ENCODE measurements around the gene ANKS6.

The ANKS6 gene

DNA sequence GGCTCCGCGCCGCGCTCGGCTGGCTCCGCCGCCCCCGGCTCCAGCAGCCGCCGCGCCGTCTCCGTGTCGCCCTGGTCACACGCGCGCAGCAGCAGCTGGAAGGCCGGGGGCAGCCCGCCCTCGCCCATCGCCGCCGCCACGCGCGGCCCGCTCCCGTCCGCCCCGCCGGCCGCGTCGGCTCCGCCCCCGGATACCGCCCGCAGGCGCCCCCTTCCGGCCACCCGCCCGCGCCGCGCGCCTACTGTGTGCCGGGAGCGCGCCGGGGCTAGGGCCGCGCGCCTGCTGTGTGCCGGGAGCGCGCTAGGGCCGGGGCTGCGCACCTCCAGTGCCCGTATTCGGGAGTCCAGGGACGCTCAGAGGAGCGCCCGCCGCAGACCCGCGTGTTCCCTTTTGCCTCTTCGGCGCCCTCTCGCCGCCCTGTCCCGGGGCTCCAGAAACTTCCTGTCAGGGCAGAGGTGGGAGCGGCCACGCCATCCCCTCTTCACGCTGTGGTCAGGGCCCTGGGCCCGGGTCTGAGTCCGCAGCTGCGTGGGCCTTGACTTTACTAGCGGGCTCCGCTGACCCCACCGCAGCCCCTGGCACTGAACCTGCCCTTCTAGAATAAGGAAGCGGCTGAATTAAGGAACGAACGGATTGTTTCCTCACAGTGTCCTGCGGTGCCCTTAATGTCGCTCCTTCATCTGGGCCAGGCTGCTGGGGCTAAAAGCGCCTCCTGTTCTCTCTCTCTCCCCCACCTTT, at the start of gene ANKS6:
ANKS6 (minus strand) TSS at position 192 of the 738 bp plus-strand sequence; CDS start at position 128, 64 bp downstream.
- Histone ChIP-seq H3K4me3 (ENCODE audit: low read length, poor library complexity, severe bottlenecking) (peak within 1 kb of the TSS; percentile 71), H2AFZ (ENCODE audit: low read length) (peak within 1 kb of the TSS; percentile 97)
- no peak for TF ChIP-seq EZH2phosphoT487 (IDR thresholded peaks at IDR 0.05; ENCODE audit: borderline replicate concordance)
- TF ChIP-seq, protein P1, sequence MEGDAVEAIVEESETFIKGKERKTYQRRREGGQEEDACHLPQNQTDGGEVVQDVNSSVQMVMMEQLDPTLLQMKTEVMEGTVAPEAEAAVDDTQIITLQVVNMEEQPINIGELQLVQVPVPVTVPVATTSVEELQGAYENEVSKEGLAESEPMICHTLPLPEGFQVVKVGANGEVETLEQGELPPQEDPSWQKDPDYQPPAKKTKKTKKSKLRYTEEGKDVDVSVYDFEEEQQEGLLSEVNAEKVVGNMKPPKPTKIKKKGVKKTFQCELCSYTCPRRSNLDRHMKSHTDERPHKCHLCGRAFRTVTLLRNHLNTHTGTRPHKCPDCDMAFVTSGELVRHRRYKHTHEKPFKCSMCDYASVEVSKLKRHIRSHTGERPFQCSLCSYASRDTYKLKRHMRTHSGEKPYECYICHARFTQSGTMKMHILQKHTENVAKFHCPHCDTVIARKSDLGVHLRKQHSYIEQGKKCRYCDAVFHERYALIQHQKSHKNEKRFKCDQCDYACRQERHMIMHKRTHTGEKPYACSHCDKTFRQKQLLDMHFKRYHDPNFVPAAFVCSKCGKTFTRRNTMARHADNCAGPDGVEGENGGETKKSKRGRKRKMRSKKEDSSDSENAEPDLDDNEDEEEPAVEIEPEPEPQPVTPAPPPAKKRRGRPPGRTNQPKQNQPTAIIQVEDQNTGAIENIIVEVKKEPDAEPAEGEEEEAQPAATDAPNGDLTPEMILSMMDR (conservative IDR thresholded peaks at IDR 0.05; ENCODE audit: low read length): no peak

DNA sequence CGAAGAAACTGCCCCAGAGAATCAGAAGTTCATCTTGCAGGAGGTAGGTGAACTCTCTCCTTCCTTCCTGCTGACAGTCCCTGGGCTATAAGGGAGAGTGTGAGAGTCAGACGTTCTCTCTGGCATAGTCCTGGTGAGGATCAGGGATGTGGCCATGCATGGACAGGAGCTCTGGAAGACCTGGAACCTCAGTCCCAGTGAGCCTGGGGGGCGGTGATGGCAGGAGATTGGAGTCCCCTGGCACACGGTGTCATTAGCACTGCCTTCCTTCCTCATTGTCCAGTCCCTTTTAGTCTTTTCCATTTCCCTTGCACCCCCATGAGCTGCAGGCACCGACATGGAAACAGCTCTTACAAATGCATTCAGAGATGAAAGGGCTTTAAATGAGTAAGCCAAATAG, 49.7 kb upstream of the ANKS6 start:
- Histone ChIP-seq H3K79me2 (ENCODE audit: insufficient read depth, low read length) (no peaks in the 10 kb centered on the region), H3K9ac (ENCODE audit: low read depth, low read length, poor library complexity, severe bottlenecking) (no peak overlapping the region), H3K27me3 (ENCODE audit: insufficient read depth, low read length, poor library complexity, severe bottlenecking) (no peaks in the 10 kb centered on the region), H3K9me3 (ENCODE audit: insufficient read depth, low read depth, low read length) (no peaks in the 10 kb centered on the region), H3F3A (ENCODE audit: low read depth) (no peaks in the 10 kb centered on the region), H4K20me1 (ENCODE audit: insufficient read depth, low read length, poor library complexity, severe bottlenecking) (no peaks in the 10 kb centered on the region), H3K36me3 (ENCODE audit: insufficient read depth, low read length) (no peaks in the 10 kb centered on the region), H3K4me2 (ENCODE audit: low read depth, low read length, poor library complexity, severe bottlenecking) (no peak overlapping the region), H3K4me1 (ENCODE audit: insufficient read depth, low read length, poor library complexity, severe bottlenecking) (no peaks in the 10 kb centered on the region), H3K4me3 (ENCODE audit: low read length, poor library complexity, severe bottlenecking) (no peak overlapping the region), H3K9me2 (replicated peaks; ENCODE audit: low read depth, low read length) (no peaks in the 10 kb centered on the region), H2AFZ (ENCODE audit: low read length) (no peak overlapping the region)
- TF ChIP-seq, protein P1 (conservative IDR thresholded peaks at IDR 0.05; ENCODE audit: low read length): no peak
- TF ChIP-seq EZH2phosphoT487 (IDR thresholded peaks at IDR 0.05; ENCODE audit: borderline replicate concordance): no peak

More for the DNA sequence above, at the start of gene ANKS6:
- peak within 1 kb of the TSS; percentile 76 for H3K4me2 ChIP-seq (ENCODE audit: low read depth, low read length, poor library complexity, severe bottlenecking)
- H3F3A ChIP-seq (ENCODE audit: low read depth): no peaks in the 10 kb centered on the region
- H3K9me3 ChIP-seq (ENCODE audit: insufficient read depth, low read depth, low read length): no peaks in the 10 kb centered on the region
- H3K79me2 ChIP-seq (ENCODE audit: insufficient read depth, low read length): no peaks in the 10 kb centered on the region
- H3K36me3 ChIP-seq (ENCODE audit: insufficient read depth, low read length): no peaks in the 10 kb centered on the region
- H4K20me1 ChIP-seq (ENCODE audit: insufficient read depth, low read length, poor library complexity, severe bottlenecking): no peaks in the 10 kb centered on the region
- H3K9ac ChIP-seq (ENCODE audit: low read depth, low read length, poor library complexity, severe bottlenecking): peak within 1 kb of the TSS; percentile 64
- no peaks in the 10 kb centered on the region for H3K4me1 ChIP-seq (ENCODE audit: insufficient read depth, low read length, poor library complexity, severe bottlenecking)
- H3K9me2 ChIP-seq (replicated peaks; ENCODE audit: low read depth, low read length): no peaks in the 10 kb centered on the region
- no peaks in the 10 kb centered on the region for H3K27me3 ChIP-seq (ENCODE audit: insufficient read depth, low read length, poor library complexity, severe bottlenecking)

DNA sequence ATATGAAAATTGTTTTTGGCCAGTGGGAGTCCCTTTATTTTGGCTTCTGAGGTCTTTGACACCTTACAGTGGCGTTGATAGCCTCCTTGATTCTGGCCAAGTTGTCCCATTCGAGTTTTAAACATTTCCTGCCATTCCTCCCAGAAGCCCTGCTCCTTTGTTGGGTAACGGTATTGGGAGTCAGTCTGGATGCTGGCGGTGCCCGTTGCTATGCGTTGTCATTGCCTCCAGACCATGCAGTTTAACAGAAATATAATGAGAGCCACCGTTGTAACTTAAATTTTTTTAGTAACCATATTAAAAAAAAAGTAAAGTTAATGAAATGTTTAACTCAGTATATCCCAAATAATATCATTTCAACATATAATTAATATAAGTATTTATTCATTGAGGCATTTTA, 46.2 kb upstream of the ANKS6 start:
- no peaks in the 10 kb centered on the region for H3K9me2 ChIP-seq (replicated peaks; ENCODE audit: low read depth, low read length)
- no peaks in the 10 kb centered on the region for H3F3A ChIP-seq (ENCODE audit: low read depth)
- H3K27me3 ChIP-seq (ENCODE audit: insufficient read depth, low read length, poor library complexity, severe bottlenecking): no peaks in the 10 kb centered on the region
- no peaks in the 10 kb centered on the region for H3K36me3 ChIP-seq (ENCODE audit: insufficient read depth, low read length)
- H4K20me1 ChIP-seq (ENCODE audit: insufficient read depth, low read length, poor library complexity, severe bottlenecking): no peaks in the 10 kb centered on the region
- H3K4me3 ChIP-seq (ENCODE audit: low read length, poor library complexity, severe bottlenecking): no peak overlapping the region
- no peaks in the 10 kb centered on the region for H3K4me1 ChIP-seq (ENCODE audit: insufficient read depth, low read length, poor library complexity, severe bottlenecking)
- H3K4me2 ChIP-seq (ENCODE audit: low read depth, low read length, poor library complexity, severe bottlenecking): no peak overlapping the region
- H3K9me3 ChIP-seq (ENCODE audit: insufficient read depth, low read depth, low read length): no peaks in the 10 kb centered on the region
- no peak overlapping the region for H2AFZ ChIP-seq (ENCODE audit: low read length)
- H3K79me2 ChIP-seq (ENCODE audit: insufficient read depth, low read length): no peaks in the 10 kb centered on the region
- no peak for TF ChIP-seq EZH2phosphoT487 (IDR thresholded peaks at IDR 0.05; ENCODE audit: borderline replicate concordance)
- TF ChIP-seq, protein P1 (conservative IDR thresholded peaks at IDR 0.05; ENCODE audit: low read length): no peak
- H3K9ac ChIP-seq (ENCODE audit: low read depth, low read length, poor library complexity, severe bottlenecking): no peak overlapping the region

Measured in Loucy (cell line).